OCI-LY1 (cell line): ENCODE data around the gene NSD1.

Experiments
- H2AFZ ChIP-seq: fragments of 200-600 bp; sonication (generic), shearing (Covaris generic); 2 replicates; pipeline ENCODE4 v1.6.0; 2014; ENCODE audit warnings: antibody characterized with exemption, mild to moderate bottlenecking, low read length
- H3F3A ChIP-seq: fragments of 200-600 bp; sonication (generic), shearing (Covaris generic); 2 replicates; pipeline ENCODE4 v1.6.0; 2014; ENCODE audit warnings: mild to moderate bottlenecking, antibody characterized with exemption, low read length, moderate library complexity; ENCODE audit not compliant: insufficient read depth
- H3K27ac ChIP-seq: fragments of 200-600 bp; sonication (generic); 2 replicates; pipeline ENCODE4 v1.5.1; 2014; ENCODE audit warnings: low read length, mixed run types, mild to moderate bottlenecking, low read depth; ENCODE audit not compliant: poor library complexity, severe bottlenecking
- H3K27me3 ChIP-seq: fragments of 200-600 bp; sonication (generic); 2 replicates; pipeline ENCODE4 v1.6.0; 2014; ENCODE audit warnings: antibody characterized with exemption, mild to moderate bottlenecking, low read length, moderate library complexity; ENCODE audit not compliant: insufficient read depth
- H3K36me3 ChIP-seq: fragments of 200-600 bp; sonication (generic); 2 replicates; pipeline ENCODE4 v1.6.1; 2014; ENCODE audit warnings: mild to moderate bottlenecking, antibody characterized with exemption, low read length, moderate library complexity, mixed read lengths; ENCODE audit not compliant: insufficient read depth
- H3K4me1 ChIP-seq: fragments of 200-600 bp; sonication (generic); 2 replicates; pipeline ENCODE4 v1.5.1; 2014; ENCODE audit warnings: mild to moderate bottlenecking, low read length, moderate library complexity; ENCODE audit not compliant: insufficient read depth, severe bottlenecking
- H3K4me2 ChIP-seq: fragments of 200-600 bp; sonication (generic), shearing (Covaris generic); 2 replicates; pipeline ENCODE4 v1.6.1; 2014; ENCODE audit warnings: low read length
- H3K4me3 ChIP-seq: fragments of 200-600 bp; sonication (generic); 2 replicates; pipeline ENCODE4 v1.5.1; 2014; ENCODE audit warnings: low read length, low read depth, mild to moderate bottlenecking, mixed read lengths; ENCODE audit not compliant: poor library complexity, severe bottlenecking
- H3K79me2 ChIP-seq: fragments of 200-600 bp; shearing (Covaris generic); 2 replicates; pipeline ENCODE4 v1.6.1; 2016; ENCODE audit warnings: mixed run types, low read length, mixed read lengths; ENCODE audit not compliant: insufficient read depth
- H3K9ac ChIP-seq: fragments of 200-600 bp; sonication (generic), shearing (Covaris generic); 2 replicates; pipeline ENCODE4 v1.6.1; 2014; ENCODE audit warnings: mild to moderate bottlenecking, low read length, mixed read lengths
- H3K9me2 ChIP-seq: fragments of 200-600 bp; sonication (generic), shearing (Covaris generic); 2 replicates; pipeline ENCODE4 v1.6.1; 2014; ENCODE audit warnings: low read depth, mild to moderate bottlenecking, low read length, mixed read lengths
- H3K9me3 ChIP-seq: fragments of 200-600 bp; shearing (Covaris generic); 2 replicates; pipeline ENCODE4 v1.6.1; 2014; ENCODE audit warnings: low read length, mixed read lengths
- H4K20me1 ChIP-seq: fragments of 200-600 bp; sonication (generic), shearing (Covaris generic); 2 replicates; pipeline ENCODE4 v1.6.0; 2016; ENCODE audit warnings: mild to moderate bottlenecking, low read length; ENCODE audit not compliant: insufficient read depth
- CTCF ChIP-seq: fragments of 200-600 bp; sonication (generic), shearing (Covaris generic); IDR thresholded peaks from 2 replicates; pipeline ENCODE4 v1.5.1; 2017; ENCODE audit warnings: mild to moderate bottlenecking, antibody characterized with exemption, low read length, moderate library complexity, mixed read lengths
- EZH2 ChIP-seq: fragments of 200-600 bp; sonication (generic), shearing (Covaris generic); IDR thresholded peaks from 2 replicates; pipeline ENCODE4 v1.8.0; 2017; ENCODE audit warnings: borderline replicate concordance, mixed run types, mild to moderate bottlenecking, antibody characterized with exemption, low read length, moderate library complexity, mixed read lengths

The NSD1 gene

GRCh38 chr5:177332031-177332895, 198.7 kb downstream of the NSD1 start:
- Histone ChIP-seq H3K9ac (no peak overlapping the region), H3K4me2 (no peak overlapping the region), H3K27me3 (no peaks in the 10 kb centered on the region), H3K27ac (no peak overlapping the region), H3K4me3 (no peak overlapping the region), H3F3A (no peaks in the 10 kb centered on the region), H3K9me2 (no peaks in the 10 kb centered on the region), H3K4me1 (no peaks in the 10 kb centered on the region), H3K79me2 (no peaks in the 10 kb centered on the region), H3K36me3 (peaks cover 71% of the 10 kb centered on the region), H3K9me3 (no peaks in the 10 kb centered on the region), H4K20me1 (no peaks in the 10 kb centered on the region), H2AFZ (no peak overlapping the region)
- no peak for TF ChIP-seq EZH2
- TF ChIP-seq CTCF = no peak

- Histone ChIP-seq H3K27ac (no peak overlapping the region), H3K4me2 (no peak overlapping the region), H3K4me3 (no peak overlapping the region), H4K20me1 (no peaks in the 10 kb centered on the region), H3K4me1 (no peaks in the 10 kb centered on the region), H2AFZ (no peak overlapping the region), H3K9me3 (no peaks in the 10 kb centered on the region), H3K27me3 (no peaks in the 10 kb centered on the region), H3K79me2 (no peaks in the 10 kb centered on the region), H3F3A (no peaks in the 10 kb centered on the region), H3K9me2 (no peaks in the 10 kb centered on the region), H3K9ac (no peak overlapping the region), H3K36me3 (peaks cover 72% of the 10 kb centered on the region)
- no peak for TF ChIP-seq EZH2
- TF ChIP-seq CTCF = no peak
Measured at GRCh38 chr5:177332896-177333260, 199.3 kb downstream of the NSD1 start.

GRCh38 chr5:177333420-177334154, 200.0 kb downstream of the NSD1 start:
- Histone ChIP-seq H3K36me3 (peaks cover 79% of the 10 kb centered on the region), H2AFZ (no peak overlapping the region), H3K79me2 (no peaks in the 10 kb centered on the region), H3F3A (no peaks in the 10 kb centered on the region), H3K4me3 (no peak overlapping the region), H3K4me2 (no peak overlapping the region), H4K20me1 (no peaks in the 10 kb centered on the region), H3K4me1 (no peaks in the 10 kb centered on the region), H3K9ac (no peak overlapping the region), H3K27ac (no peak overlapping the region), H3K9me3 (no peaks in the 10 kb centered on the region), H3K27me3 (no peaks in the 10 kb centered on the region), H3K9me2 (no peaks in the 10 kb centered on the region)
- TF ChIP-seq EZH2 (no peak), CTCF (no peak)
